Mesendoderm (in vitro differentiated cells): Measurements from ENCODE around the gene P4HA3. TPM values are rescaled to one million over a fixed set of nuclear protein-coding genes. Genes with fewer than 3 reads are reported as not detected.

Experiments
- DNase-seq: peaks from one replicate; pipeline ENCODE4 v3.0.0; 2013
- H2AK5ac ChIP-seq: 2 replicates; pipeline ENCODE4 v1.6.1; 2013; ENCODE audit warnings: low read length, inconsistent platforms
- H2BK120ac ChIP-seq: 2 replicates; pipeline ENCODE4 v1.6.1; 2013; ENCODE audit warnings: low read depth, mild to moderate bottlenecking, low read length, moderate library complexity, mixed read lengths
- H2BK15ac ChIP-seq: replicated peaks from 2 replicates; pipeline ENCODE4 v1.6.1; 2013; ENCODE audit warnings: low read depth, mild to moderate bottlenecking, moderate library complexity
- H2BK5ac ChIP-seq: 2 replicates; pipeline ENCODE4 v1.6.1; 2013; ENCODE audit warnings: low read length, inconsistent platforms
- H3K18ac ChIP-seq: 2 replicates; pipeline ENCODE4 v1.6.1; 2013; ENCODE audit warnings: mild to moderate bottlenecking, low read length, mixed read lengths
- H3K23ac ChIP-seq: one replicate; pipeline ENCODE4 v1.6.1; 2013; ENCODE audit warnings: low read length
- H3K27ac ChIP-seq: 2 replicates; pipeline ENCODE4 v1.5.1; 2013; ENCODE audit warnings: low read depth, mild to moderate bottlenecking, inconsistent platforms, low read length, moderate library complexity
- H3K27me3 ChIP-seq: 2 replicates; pipeline ENCODE4 v1.6.1; 2013; ENCODE audit warnings: low read length, control low read depth, mild to moderate bottlenecking, inconsistent platforms; ENCODE audit not compliant: insufficient read depth, poor library complexity
- H3K36me3 ChIP-seq: 2 replicates; pipeline ENCODE4 v1.6.1; 2013; ENCODE audit warnings: low read length, inconsistent platforms; ENCODE audit not compliant: control insufficient read depth, insufficient read depth
- H3K4ac ChIP-seq: one replicate; pipeline ENCODE4 v1.6.1; 2013; ENCODE audit warnings: low read depth, mild to moderate bottlenecking, low read length, moderate library complexity
- H3K4me1 ChIP-seq: 2 replicates; pipeline ENCODE4 v1.6.1; 2013; ENCODE audit warnings: low read depth, low read length, inconsistent platforms; ENCODE audit not compliant: control insufficient read depth
- H3K4me2 ChIP-seq: 2 replicates; pipeline ENCODE4 v1.6.1; 2013; ENCODE audit warnings: low read length
- H3K4me3 ChIP-seq: 2 replicates; pipeline ENCODE4 v1.5.1; 2013; ENCODE audit warnings: mild to moderate bottlenecking, low read length
- H3K56ac ChIP-seq: one replicate; pipeline ENCODE4 v1.6.1; 2013; ENCODE audit warnings: low read length
- H3K79me1 ChIP-seq: 2 replicates; pipeline ENCODE4 v1.6.1; 2013; ENCODE audit warnings: low read length, inconsistent platforms
- H3K79me2 ChIP-seq: 2 replicates; pipeline ENCODE4 v1.6.1; 2013; ENCODE audit warnings: mild to moderate bottlenecking, low read length; ENCODE audit not compliant: control insufficient read depth, insufficient read depth
- H3K9ac ChIP-seq: 2 replicates; pipeline ENCODE4 v1.6.1; 2013; ENCODE audit warnings: low read length, inconsistent platforms
- H4K5ac ChIP-seq: one replicate; pipeline ENCODE4 v1.6.1; 2013; ENCODE audit warnings: low read length
- H4K8ac ChIP-seq: one replicate; pipeline ENCODE4 v1.6.1; 2013; ENCODE audit warnings: low read depth, mild to moderate bottlenecking, control low read depth, low read length, moderate library complexity
- WGBS: extraction: QIAGEN DNeasy Blood & Tissue Kit; methylation state at CpG from one replicate; pipeline ENCODE4 v1.1.7; 2013; ENCODE audit warnings: low lambda C conversion rate, missing lambda C conversion rate; ENCODE audit not compliant: insufficient coverage; ENCODE audit errors: extremely low coverage; 5-methylcytosine and 5-hydroxymethylcytosine counted together
- small RNA-seq: library from polyadenylated mRNA; stranded (forward); fragments of <200 nt; extraction: miRNeasy Mini kit (QIAGEN cat#:217004); gene quantifications from one replicate; pipeline ENCODE3, GENCODE V24; 2013; ENCODE audit not compliant: insufficient read depth

P4HA3 gene

DNA sequence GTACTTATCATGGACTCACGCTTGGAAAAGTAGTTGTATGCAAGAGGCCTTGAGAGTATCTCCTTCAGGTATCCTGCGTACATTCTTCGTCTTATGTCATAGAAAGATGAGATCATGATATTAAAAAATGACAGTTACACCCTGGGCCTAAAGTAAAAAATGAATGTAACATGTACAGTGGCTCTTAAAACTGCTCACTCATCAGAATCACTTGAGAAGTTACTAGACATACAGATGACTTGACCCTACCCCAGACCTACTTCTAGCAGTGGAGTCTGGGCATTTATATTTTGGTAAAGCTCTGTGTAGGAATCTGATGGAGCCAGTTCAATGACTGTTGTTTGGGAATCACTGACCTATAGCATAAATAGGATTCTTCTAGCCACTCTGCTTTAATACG is 85.9 kb downstream of the P4HA3 start:
- Histone ChIP-seq H3K36me3 (no peaks in the 10 kb centered on the region), H2BK5ac (no peak overlapping the region), H3K79me2 (no peaks in the 10 kb centered on the region), H2BK120ac (no peak overlapping the region), H3K4me1 (no peaks in the 10 kb centered on the region), H3K9ac (no peak overlapping the region), H3K4me2 (no peak overlapping the region), H3K27ac (no peak overlapping the region), H3K56ac (no peak overlapping the region), H3K27me3 (no peaks in the 10 kb centered on the region), H4K5ac (no peak overlapping the region), H3K23ac (no peak overlapping the region), H2AK5ac (no peak overlapping the region), H3K79me1 (no peaks in the 10 kb centered on the region), H2BK15ac (no peak overlapping the region), H3K4ac (no peak overlapping the region), H3K4me3 (no peak overlapping the region), H3K18ac (no peak overlapping the region), H4K8ac (no peak overlapping the region)
- no CpG with 5 or more reads among the region's 4 CpGs for WGBS
- DNase-seq = no peak

DNA sequence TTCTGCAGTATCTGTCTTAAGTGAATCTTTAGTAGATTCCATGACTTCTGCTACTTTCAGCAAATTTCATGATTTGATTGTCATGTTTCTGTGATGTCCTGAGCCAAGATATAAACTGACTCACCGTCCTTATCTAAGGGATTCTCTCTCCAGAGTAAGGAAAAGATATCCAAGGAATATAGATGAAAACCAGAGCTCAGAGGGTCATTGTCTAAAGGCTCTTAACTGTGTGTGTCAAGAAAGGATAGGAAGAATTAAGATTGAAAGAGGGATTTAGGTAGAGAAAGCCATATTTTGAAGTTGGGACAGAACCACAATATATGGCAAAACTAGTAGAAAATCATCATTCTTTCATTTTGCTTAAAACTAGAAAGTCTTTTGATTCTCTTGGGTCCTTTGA is 89.6 kb downstream of the P4HA3 start:
- H3K23ac ChIP-seq = no peak overlapping the region
- H3K79me1 ChIP-seq = no peaks in the 10 kb centered on the region
- no peaks in the 10 kb centered on the region for H3K36me3 ChIP-seq
- no peaks in the 10 kb centered on the region for H3K79me2 ChIP-seq
- WGBS = no CpG with 5 or more reads among the region's 1 CpG
- no peak overlapping the region for H3K4me2 ChIP-seq
- H4K5ac ChIP-seq = no peak overlapping the region
- H3K56ac ChIP-seq = no peak overlapping the region
- no peaks in the 10 kb centered on the region for H3K4me1 ChIP-seq
- H3K27me3 ChIP-seq = no peaks in the 10 kb centered on the region
- H3K27ac ChIP-seq = no peak overlapping the region
- H3K9ac ChIP-seq = no peak overlapping the region
- no peak overlapping the region for H2BK15ac ChIP-seq
- no peak overlapping the region for H2BK120ac ChIP-seq
- H3K18ac ChIP-seq = no peak overlapping the region
- DNase-seq = no peak
- no peak overlapping the region for H2AK5ac ChIP-seq
- no peak overlapping the region for H4K8ac ChIP-seq
- H2BK5ac ChIP-seq = no peak overlapping the region
- no peak overlapping the region for H3K4ac ChIP-seq
- H3K4me3 ChIP-seq = no peak overlapping the region

DNA sequence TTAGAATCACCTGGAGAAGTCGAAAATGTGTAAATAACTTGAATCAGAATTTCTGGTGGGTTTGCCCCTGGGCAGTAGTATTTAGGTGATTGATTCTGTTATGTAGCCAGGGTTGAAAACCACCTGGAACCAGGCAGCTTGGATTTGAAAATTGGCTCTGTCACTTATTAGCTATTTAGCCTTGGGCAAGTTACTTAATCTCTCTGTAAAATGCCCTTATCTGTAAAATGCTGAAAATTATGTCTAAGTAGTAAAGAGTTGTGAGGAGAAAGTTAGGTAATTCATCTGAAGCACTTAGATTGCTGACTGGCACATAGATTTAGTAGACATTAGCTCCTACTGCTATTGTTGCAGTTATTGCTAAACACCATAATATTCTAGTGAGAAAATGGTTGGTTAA is 91.1 kb downstream of the P4HA3 start:
- Histone ChIP-seq H2BK5ac (no peak overlapping the region), H3K79me2 (no peaks in the 10 kb centered on the region), H3K23ac (no peak overlapping the region), H3K79me1 (no peaks in the 10 kb centered on the region), H3K4me3 (no peak overlapping the region), H2AK5ac (no peak overlapping the region), H4K8ac (no peak overlapping the region), H3K4me1 (no peaks in the 10 kb centered on the region), H3K9ac (no peak overlapping the region), H2BK120ac (no peak overlapping the region), H3K27ac (no peak overlapping the region), H3K4me2 (no peak overlapping the region), H3K18ac (no peak overlapping the region), H3K56ac (no peak overlapping the region), H3K4ac (no peak overlapping the region), H2BK15ac (no peak overlapping the region), H3K27me3 (no peaks in the 10 kb centered on the region), H4K5ac (no peak overlapping the region), H3K36me3 (no peaks in the 10 kb centered on the region)
- no peak for DNase-seq
- no CpG with 5 or more reads among the region's 1 CpG for WGBS

Small RNA genes lying within 50 kb of the gene (small RNA-seq; reads per million reads assigned to genes)
- not detected for gene RF00409
